SK-N-SH treated with all-trans-retinoic acid at 6 μM for 48 hours (cell line): Measurements from ENCODE around the gene ZNF644.

Source experiments
- ATAC-seq: fragments of 200-7000 bp; cut with Tn5 transposase; 3 replicates; pipeline ENCODE4 v1.9.1; 2020; ENCODE audit warnings: mild to moderate bottlenecking, moderate library complexity
- ARNTL ChIP-seq: fragments of 450-650 bp; formaldehyde crosslinking; IDR thresholded peaks from 2 replicates; pipeline ENCODE4 v1.5.0; 2020; ENCODE audit warnings: low read depth, mild to moderate bottlenecking, moderate library complexity, borderline replicate concordance
- BACH2 ChIP-seq: fragments of 250-450 bp; sonication (Bioruptor Pico); IDR thresholded peaks from 2 replicates; pipeline ENCODE4 v1.9.0; 2021; ENCODE audit warnings: mild to moderate bottlenecking, borderline replicate concordance
- CREB5 ChIP-seq: fragments of 250-450 bp; sonication (Bioruptor Pico); IDR thresholded peaks from 2 replicates; pipeline ENCODE4 v1.5.1; 2020; ENCODE audit warnings: low read depth, mild to moderate bottlenecking, moderate library complexity
- ESRRG ChIP-seq: fragments of 250-450 bp; sonication (Bioruptor Pico); IDR thresholded peaks from 2 replicates; pipeline ENCODE4 v1.6.1; 2021; ENCODE audit warnings: mild to moderate bottlenecking
- GLIS3 ChIP-seq: fragments of 250-450 bp; sonication (Bioruptor Pico); IDR thresholded peaks from 2 replicates; pipeline ENCODE4 v1.5.0; 2020; ENCODE audit warnings: mild to moderate bottlenecking, moderate library complexity
- ISL1 ChIP-seq: fragments of 250-450 bp; sonication (Bioruptor Pico); IDR thresholded peaks from 2 replicates; pipeline ENCODE4 v2.1.2; 2022; ENCODE audit warnings: mild to moderate bottlenecking, moderate library complexity
- PATZ1 ChIP-seq: fragments of 250-450 bp; sonication (Bioruptor Pico); IDR thresholded peaks from 2 replicates; pipeline ENCODE4 v1.8.0; 2020; ENCODE audit warnings: mild to moderate bottlenecking, moderate library complexity, borderline replicate concordance
- POU6F1 ChIP-seq: fragments of 250-450 bp; sonication (Bioruptor Pico); IDR thresholded peaks from 2 replicates; pipeline ENCODE4 v1.8.0; 2021; ENCODE audit warnings: low read depth, mild to moderate bottlenecking, moderate library complexity, borderline replicate concordance
- PPARA ChIP-seq: fragments of 250-450 bp; sonication (Bioruptor Pico); IDR thresholded peaks from 2 replicates; pipeline ENCODE4 v1.5.0; 2020; ENCODE audit warnings: mild to moderate bottlenecking, borderline replicate concordance
- RARB ChIP-seq: fragments of 250-450 bp; sonication (Bioruptor Pico); IDR thresholded peaks from 2 replicates; pipeline ENCODE4 v1.8.0; 2021; ENCODE audit warnings: mild to moderate bottlenecking, moderate library complexity
- SNAI2 ChIP-seq: fragments of 250-450 bp; sonication (Bioruptor Pico); IDR thresholded peaks from 2 replicates; pipeline ENCODE4 v1.5.0; 2020; ENCODE audit warnings: mild to moderate bottlenecking, moderate library complexity
- TCF4 ChIP-seq: fragments of 250-450 bp; sonication (Bioruptor Pico); IDR thresholded peaks from 2 replicates; pipeline ENCODE4 v1.8.0; 2021; ENCODE audit warnings: mild to moderate bottlenecking, moderate library complexity, borderline replicate concordance
- TOX ChIP-seq: fragments of 250-450 bp; sonication (Bioruptor Pico); IDR thresholded peaks from 2 replicates; pipeline ENCODE4 v1.8.0; 2021; ENCODE audit warnings: mild to moderate bottlenecking, moderate library complexity, borderline replicate concordance
- TSHZ2 ChIP-seq: fragments of 250-450 bp; sonication (Bioruptor Pico); IDR thresholded peaks from 2 replicates; pipeline ENCODE4 v1.5.0; 2020; ENCODE audit warnings: mild to moderate bottlenecking, moderate library complexity
- ZC3H10 ChIP-seq: fragments of 250-450 bp; sonication (Bioruptor Pico); IDR thresholded peaks from 2 replicates; pipeline ENCODE4 v1.5.1; 2021; ENCODE audit warnings: mild to moderate bottlenecking, moderate library complexity
- ZFP30 ChIP-seq: fragments of 450-650 bp; formaldehyde crosslinking; IDR thresholded peaks from 2 replicates; pipeline ENCODE4 v1.5.0; 2022; ENCODE audit warnings: mild to moderate bottlenecking, moderate library complexity
- ZNF565 ChIP-seq: fragments of 450-650 bp; formaldehyde crosslinking; conservative IDR thresholded peaks from 2 replicates; pipeline ENCODE4 v1.5.0; 2020; ENCODE audit warnings: low read depth, mild to moderate bottlenecking, moderate library complexity
- ZNF70 ChIP-seq: fragments of 450-650 bp; formaldehyde crosslinking; IDR thresholded peaks from 2 replicates; pipeline ENCODE4 v1.5.0; 2020; ENCODE audit warnings: mild to moderate bottlenecking, moderate library complexity
- ZNF8 ChIP-seq: fragments of 450-650 bp; formaldehyde crosslinking; IDR thresholded peaks from 2 replicates; pipeline ENCODE4 v1.5.0; 2020; ENCODE audit warnings: mild to moderate bottlenecking, moderate library complexity

Gene ZNF644

GRCh38 chr1:91022518-91022929 lies 689 bp upstream of the ZNF644 start:
- ATAC-seq: no peak
- no peak for TF ChIP-seq CREB5
- TF ChIP-seq PPARA: no peak
- TF ChIP-seq TCF4 (CRISPR knock-in tag): no peak
- TF ChIP-seq ZNF565 (CRISPR knock-in tag): no peak
- TF ChIP-seq GLIS3 (CRISPR knock-in tag): no peak
- TF ChIP-seq BACH2 (CRISPR knock-in tag): no peak
- no peak for TF ChIP-seq ARNTL
- TF ChIP-seq ISL1 (CRISPR knock-in tag): no peak
- TF ChIP-seq ZNF8 (CRISPR knock-in tag): no peak

- peak; percentile 85 for ATAC-seq
- TF ChIP-seq CREB5: no peak
- TF ChIP-seq ESRRG (CRISPR knock-in tag): 0 out of 2 replicates have a peak, but pooled peaks have one; percentile 44
- TF ChIP-seq ISL1 (CRISPR knock-in tag): no peak
- 0 out of 2 replicates have a peak, but pooled peaks have one; percentile 12 for TF ChIP-seq PATZ1 (CRISPR knock-in tag)
- no peak for TF ChIP-seq ZNF8 (CRISPR knock-in tag)
- no peak for TF ChIP-seq ZNF70 (CRISPR knock-in tag)
Observed at GRCh38 chr1:91020967-91021685, 709 bp downstream of the ZNF644 start.

GRCh38 chr1:91020486-91020885 lies 1.3 kb downstream of the ZNF644 start:
- no peak for ATAC-seq
- no peak for TF ChIP-seq RARB (CRISPR knock-in tag)
- TF ChIP-seq POU6F1: no peak
- no peak for TF ChIP-seq ZFP30 (CRISPR knock-in tag)
- no peak for TF ChIP-seq TOX (CRISPR knock-in tag)
- no peak for TF ChIP-seq ZNF8 (CRISPR knock-in tag)
- no peak for TF ChIP-seq ESRRG (CRISPR knock-in tag)
- no peak for TF ChIP-seq SNAI2 (CRISPR knock-in tag)
- TF ChIP-seq GLIS3 (CRISPR knock-in tag): no peak
- TF ChIP-seq TSHZ2 (CRISPR knock-in tag): no peak
- TF ChIP-seq PATZ1 (CRISPR knock-in tag): no peak
- no peak for TF ChIP-seq BACH2 (CRISPR knock-in tag)
- no peak for TF ChIP-seq ZC3H10 (CRISPR knock-in tag)
- no peak for TF ChIP-seq TCF4 (CRISPR knock-in tag)
- no peak for TF ChIP-seq ZNF565 (CRISPR knock-in tag)
